OCI-LY3 (cell line): ENCODE measurements around the gene IQCE.

Experiments used
- EZH2phosphoT487 ChIP-seq: fragments of 200-600 bp; shearing (Covaris generic); IDR thresholded peaks from 2 replicates; pipeline ENCODE4 v1.6.1; 2018; ENCODE audit warnings: antibody characterized with exemption, mixed run types, low read depth
- TF ChIP-seq, protein P1 (sequence below): fragments of 200-600, 300-600 bp; sonication (generic); IDR thresholded peaks from 2 replicates; pipeline ENCODE4 v1.5.1; 2014; ENCODE audit warnings: antibody characterized with exemption, low read length, low read depth

DNA sequence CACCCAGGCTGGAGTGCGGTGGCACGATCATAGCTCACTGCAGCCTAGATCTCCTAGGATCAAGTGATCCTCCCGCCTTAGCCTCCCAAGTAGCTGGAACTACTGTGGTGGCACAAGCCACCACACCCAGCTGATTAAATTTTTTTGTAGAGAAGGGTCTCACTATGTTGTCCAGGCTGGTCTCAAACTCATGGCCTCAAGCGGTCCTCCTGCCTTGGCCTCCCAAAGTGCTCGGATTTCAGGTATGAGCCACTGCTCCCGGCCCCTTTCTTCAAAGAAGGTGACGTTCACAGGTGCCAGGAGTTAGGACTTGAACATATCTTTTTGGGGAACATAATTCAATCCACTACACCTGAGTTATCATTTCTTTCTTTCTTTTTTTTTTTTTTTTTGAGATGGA is 70.1 kb downstream of the IQCE start:
- TF ChIP-seq, protein P1, sequence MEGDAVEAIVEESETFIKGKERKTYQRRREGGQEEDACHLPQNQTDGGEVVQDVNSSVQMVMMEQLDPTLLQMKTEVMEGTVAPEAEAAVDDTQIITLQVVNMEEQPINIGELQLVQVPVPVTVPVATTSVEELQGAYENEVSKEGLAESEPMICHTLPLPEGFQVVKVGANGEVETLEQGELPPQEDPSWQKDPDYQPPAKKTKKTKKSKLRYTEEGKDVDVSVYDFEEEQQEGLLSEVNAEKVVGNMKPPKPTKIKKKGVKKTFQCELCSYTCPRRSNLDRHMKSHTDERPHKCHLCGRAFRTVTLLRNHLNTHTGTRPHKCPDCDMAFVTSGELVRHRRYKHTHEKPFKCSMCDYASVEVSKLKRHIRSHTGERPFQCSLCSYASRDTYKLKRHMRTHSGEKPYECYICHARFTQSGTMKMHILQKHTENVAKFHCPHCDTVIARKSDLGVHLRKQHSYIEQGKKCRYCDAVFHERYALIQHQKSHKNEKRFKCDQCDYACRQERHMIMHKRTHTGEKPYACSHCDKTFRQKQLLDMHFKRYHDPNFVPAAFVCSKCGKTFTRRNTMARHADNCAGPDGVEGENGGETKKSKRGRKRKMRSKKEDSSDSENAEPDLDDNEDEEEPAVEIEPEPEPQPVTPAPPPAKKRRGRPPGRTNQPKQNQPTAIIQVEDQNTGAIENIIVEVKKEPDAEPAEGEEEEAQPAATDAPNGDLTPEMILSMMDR: no peak
- no peak for TF ChIP-seq EZH2phosphoT487
